NCI-H1436 (cell line): ENCODE results near the gene GPALPP1.
"Not testable (repeated sequence)": the region's sequence is repeated elsewhere in the genome, so short reads cannot be mapped to it uniquely, and the experiment has no call there.

ENCODE experiments used
- DNase-seq: peaks from one replicate; lab custom pipeline; 2025; lab: John Stamatoyannopoulos, UW

GPALPP1 gene, protein sequence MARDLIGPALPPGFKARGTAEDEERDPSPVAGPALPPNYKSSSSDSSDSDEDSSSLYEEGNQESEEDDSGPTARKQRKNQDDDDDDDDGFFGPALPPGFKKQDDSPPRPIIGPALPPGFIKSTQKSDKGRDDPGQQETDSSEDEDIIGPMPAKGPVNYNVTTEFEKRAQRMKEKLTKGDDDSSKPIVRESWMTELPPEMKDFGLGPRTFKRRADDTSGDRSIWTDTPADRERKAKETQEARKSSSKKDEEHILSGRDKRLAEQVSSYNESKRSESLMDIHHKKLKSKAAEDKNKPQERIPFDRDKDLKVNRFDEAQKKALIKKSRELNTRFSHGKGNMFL

DNA sequence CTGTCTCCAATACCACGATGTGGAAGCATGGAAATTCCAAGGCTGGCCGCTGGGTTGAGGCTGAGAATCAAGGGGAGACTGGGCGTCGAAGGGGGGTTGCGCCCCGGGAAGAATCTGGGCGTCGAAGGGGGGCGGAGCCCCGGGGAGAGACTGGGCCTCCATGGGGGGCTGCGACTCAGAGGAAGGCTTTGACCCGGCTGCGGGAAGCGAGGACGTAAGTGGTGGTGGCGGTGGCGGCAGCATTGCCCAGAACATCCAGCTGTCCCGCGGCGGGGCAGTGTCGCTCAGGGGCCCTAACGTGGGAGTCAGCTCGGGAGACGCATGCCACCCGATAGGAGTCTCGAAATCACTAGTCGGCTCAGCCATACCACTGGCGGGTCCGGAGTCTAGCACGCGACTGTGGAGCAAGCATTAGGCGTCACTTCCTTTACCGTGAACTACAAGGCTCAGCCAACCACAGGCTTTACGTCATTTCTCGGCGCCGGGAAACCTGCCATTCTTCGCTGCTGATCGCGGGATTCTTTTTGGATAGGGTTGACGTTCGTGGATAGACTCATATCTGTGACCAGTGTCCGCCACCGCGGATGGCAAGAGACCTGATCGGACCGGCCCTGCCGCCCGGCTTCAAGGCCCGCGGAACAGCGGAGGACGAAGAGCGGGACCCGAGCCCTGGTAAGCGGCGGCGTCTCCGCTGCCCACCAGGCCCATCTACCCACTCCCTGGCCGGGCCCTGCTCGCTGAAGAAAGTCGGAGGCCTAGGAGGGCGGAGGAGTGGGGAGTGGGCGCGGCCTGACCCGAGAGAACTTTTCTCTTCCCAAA, at the start of gene GPALPP1, which contains the start of gene NUFIP1:
TSS of gene GPALPP1 (plus strand) at position 468 of the 819 bp plus-strand sequence. CDS start at position 585, 117 bp downstream.
TSS of gene NUFIP1 (minus strand) at position 401 of the 819 bp plus-strand sequence. CDS start at position 366, 35 bp downstream.
- peak; percentile 53 for DNase-seq

- not testable (repeated sequence) for DNase-seq
These were observed 45.9 kb upstream of the GPALPP1 start for GRCh38 chr13:44943411-44943810.

GRCh38 chr13:44951184-44951583, 38.2 kb upstream of the GPALPP1 start:
- DNase-seq: no peak

- DNase-seq: no peak
These were observed 36.7 kb upstream of the GPALPP1 start for GRCh38 chr13:44952671-44953070.

DNA sequence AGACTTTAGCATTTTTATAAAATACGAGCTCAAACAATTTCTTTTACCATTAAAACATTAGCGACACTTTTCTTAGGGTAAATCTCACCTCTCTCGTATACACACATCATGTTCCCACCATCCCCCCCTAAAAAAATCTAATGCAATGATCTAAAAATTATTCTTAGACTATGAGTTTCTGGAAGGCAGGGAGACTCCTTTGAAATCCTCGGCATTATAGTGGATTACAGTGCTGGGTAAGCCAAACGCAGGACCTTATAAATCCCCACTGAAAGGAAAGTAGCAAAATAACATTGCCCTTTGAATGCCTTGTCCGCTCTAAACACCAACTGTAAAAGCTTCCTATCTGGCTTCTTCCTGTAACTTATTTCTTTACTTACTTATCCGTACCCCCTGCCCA, 35.1 kb upstream of the GPALPP1 start:
- no peak for DNase-seq

- DNase-seq: no peak
These were observed 33.9 kb upstream of the GPALPP1 start for GRCh38 chr13:44955406-44955805.

DNA sequence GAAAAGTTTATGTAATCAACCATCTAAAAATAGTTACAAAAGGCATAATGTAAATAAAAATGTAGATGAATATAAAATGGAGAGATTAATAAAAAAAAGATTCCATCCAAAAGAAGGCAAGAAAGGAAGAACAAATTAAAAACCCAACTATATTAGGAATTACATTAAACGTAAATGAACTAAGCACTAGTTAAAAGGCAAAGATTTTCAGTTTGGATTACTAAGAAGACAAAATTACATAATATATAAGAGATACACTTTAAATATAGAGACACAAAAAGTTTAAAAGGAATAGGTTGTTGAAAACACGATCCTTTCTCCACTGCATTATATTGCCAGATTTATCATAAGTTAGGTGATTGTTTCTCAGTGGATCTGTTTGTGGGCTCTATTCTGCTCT, 27.3 kb upstream of the GPALPP1 start:
- no peak for DNase-seq

DNA sequence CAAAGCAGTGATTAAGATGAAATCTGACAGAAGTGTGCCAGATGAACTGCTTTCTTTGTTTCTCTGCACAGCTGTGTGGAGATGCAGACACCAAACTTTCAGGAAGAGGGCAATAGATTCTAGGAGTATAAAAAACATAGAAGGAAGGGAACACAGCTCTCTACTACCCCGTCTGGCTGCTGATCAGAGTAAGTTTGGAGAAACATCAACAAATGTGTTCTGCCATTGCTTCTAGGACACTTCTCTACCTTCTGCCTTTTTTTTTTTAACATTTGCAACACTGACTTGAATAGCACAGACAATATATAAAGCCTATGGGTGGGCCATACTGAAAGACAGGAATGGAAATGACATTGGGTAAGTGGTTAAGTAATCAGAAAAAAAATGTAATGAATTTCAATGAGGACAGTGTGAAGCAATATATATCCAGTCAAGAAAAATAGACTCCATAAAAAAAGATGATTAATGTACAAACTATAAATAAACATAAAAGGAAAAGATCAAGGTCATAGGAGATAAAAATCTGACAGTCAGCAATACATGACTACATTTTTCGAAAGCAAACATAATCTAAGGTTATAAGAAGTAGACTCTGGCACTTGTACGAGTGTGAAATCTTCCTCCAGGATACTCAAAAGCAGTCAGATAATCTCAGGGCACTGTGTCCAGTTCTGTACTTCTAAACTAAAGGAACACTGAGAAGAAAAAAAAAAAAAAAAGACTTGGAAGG, 21.5 kb upstream of the GPALPP1 start:
- no peak for DNase-seq

DNA sequence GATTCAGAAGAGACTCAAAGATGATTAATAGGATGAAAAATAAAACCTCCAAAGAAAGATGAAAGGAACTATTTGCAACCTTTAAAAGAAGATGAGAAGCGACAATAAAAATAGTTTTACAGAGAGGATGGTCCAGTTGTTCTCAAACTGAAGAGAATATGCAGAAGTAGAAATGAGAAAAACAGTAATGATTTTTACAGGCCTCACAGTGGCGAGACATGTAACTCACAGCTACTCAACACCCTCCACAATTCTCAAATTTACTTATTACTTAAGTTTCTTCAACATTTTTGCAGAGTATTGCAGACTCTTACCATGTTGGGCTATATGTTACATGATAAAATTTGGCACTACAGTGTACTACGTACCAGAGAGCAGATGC, 20.9 kb upstream of the GPALPP1 start:
- no peak for DNase-seq

GRCh38 chr13:44969551-44970484, 19.5 kb upstream of the GPALPP1 start:
- no peak for DNase-seq

DNA sequence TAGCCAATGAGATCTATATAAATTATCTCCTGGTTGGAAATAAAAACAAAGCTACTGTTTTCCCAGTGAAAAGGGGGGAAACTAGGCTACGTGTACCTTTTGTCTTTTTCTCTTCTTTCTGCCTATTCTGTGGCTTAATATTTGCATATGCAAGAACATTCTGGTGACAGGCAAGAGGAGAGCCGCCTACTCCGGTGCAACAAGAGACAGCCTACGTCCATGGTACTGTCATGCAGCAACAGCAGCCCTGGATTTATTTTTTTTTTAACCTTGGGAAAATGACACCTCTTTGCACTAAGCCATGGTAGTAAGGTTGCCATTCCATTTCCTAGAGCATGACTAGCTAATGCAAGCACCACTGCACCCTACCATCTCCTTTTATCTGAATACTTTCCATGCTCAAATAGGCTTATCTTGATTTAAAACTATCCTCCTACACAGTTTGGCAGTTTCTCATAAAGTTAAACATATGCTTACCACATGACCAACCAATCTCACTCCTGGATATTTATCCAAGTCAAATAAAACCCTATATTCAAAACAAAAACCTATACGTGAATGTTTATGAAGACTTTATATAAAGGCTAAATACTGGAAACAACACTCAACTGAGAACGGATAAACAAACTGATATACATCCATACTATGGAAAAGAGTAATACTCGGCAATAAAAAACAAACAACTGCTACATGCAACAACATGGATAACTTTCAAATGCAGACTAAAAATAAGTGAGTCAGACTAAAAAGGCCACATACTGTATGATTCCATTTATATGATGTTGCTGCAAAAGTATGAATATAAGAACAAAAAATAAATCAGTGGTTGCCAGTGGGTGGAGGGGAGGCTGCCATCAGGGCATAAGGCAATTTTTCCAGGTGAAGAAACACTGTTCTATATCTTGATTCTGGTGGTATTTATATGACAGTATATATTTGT, 17.4 kb upstream of the GPALPP1 start:
- DNase-seq: no peak

GRCh38 chr13:44972956-44973581, 16.3 kb upstream of the GPALPP1 start:
- DNase-seq: no peak

DNA sequence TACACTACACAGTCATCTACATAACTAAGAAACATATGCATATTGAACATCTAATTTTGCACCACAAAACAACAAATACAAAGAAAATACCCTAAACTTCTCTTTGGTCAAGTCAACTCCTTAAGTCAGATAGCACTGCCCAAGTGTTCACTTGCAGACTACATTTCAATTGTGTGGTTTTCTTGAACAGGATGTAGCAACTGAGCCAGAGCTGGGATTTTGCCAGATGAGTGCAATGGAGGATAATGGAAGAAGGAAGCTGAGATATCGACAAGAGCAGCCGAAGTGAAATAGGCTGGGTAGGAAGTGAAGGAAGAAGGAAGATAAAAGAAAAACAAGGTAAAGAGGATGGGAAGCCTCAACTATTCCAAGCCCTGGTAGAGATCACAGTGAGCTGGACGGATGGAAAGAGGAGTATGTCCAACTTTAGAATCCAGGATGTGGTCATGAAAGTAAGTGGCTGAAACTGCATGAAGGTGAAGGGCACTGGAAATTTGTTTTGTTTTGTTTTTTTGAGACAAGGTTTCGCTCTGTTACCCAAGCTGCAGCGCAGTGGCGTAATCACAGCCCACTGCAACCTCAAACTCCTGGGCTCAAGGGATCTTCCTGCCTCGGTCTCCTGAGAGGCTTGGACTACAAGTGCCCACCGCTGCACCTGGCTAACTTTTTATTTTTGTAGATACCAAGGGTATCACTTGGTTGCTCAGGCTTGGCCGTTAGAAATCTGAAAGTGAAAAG, 15.1 kb upstream of the GPALPP1 start:
- no peak for DNase-seq

GRCh38 chr13:44976196-44976595, 13.1 kb upstream of the GPALPP1 start:
- no peak for DNase-seq

DNA sequence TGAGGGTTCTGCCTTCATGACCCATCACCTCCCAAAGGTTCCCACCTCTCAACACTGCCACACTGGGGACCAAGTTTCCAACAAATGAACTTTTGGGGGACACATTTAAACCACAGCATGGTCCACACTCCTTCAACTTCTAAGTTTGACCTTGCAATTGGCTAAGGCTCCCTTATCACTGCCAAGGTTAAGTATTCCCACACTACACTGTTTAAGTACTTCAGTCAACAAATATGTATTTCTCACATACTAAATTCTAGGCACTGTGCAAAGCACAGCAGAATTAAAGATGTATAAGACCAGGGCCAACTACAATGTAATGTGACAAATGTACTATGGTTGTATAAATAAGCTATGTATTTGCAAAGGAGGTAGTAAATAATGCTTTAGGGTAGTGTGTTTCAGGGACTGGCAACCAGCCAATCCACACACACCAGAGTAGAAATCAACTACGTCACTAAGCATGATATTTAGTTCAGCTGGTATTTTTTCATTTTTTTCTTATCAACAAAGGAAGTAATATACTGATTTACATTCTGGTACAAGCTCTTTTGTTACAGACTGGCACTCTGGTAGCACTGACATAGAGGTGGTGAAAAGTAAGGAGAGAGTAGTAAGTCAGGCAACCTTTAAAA, 12.3 kb upstream of the GPALPP1 start:
- no peak for DNase-seq

GRCh38 chr13:44978328-44978727, 11.0 kb upstream of the GPALPP1 start:
- DNase-seq: no peak

- no peak for DNase-seq
These were observed 603 bp downstream of the GPALPP1 start for GRCh38 chr13:44989941-44990340.

- no peak for DNase-seq
These were observed 14.1 kb downstream of the GPALPP1 start for GRCh38 chr13:45003417-45003816.

- no peak for DNase-seq
These were observed 14.8 kb downstream of the GPALPP1 start for GRCh38 chr13:45004096-45004495.
